HG03108 (cell line): ENCODE data around the gene CACNA1C.
A peak's percentile ranks its signal among the peaks of the same experiment; 100 is the strongest.
"Not testable (repeated sequence)": the region's sequence is repeated elsewhere in the genome, so short reads cannot be mapped to it uniquely, and the experiment has no call there.

Experiments used
- ATAC-seq: cut with Tn5 transposase; IDR thresholded peaks from one replicate; pipeline ENCODE4 v1.9.1; 2021; ENCODE audit warnings: moderate library complexity; ENCODE audit not compliant: unreplicated experiment

CACNA1C gene

GRCh38 chr12:2691345-2692071 lies 638.7 kb downstream of the CACNA1C start:
- ATAC-seq: peak; percentile 84

GRCh38 chr12:2692080-2692479 lies 639.3 kb downstream of the CACNA1C start:
- ATAC-seq: no peak

GRCh38 chr12:2693244-2693860 lies 640.6 kb downstream of the CACNA1C start:
- no peak for ATAC-seq

GRCh38 chr12:2693980-2694610 lies 641.3 kb downstream of the CACNA1C start:
- no peak for ATAC-seq

- ATAC-seq: no peak
Measured at GRCh38 chr12:2696136-2696535, 643.3 kb downstream of the CACNA1C start.

GRCh38 chr12:2697057-2697800 lies 644.4 kb downstream of the CACNA1C start:
- no peak for ATAC-seq

- no peak for ATAC-seq
Measured at GRCh38 chr12:2698566-2698965, 645.8 kb downstream of the CACNA1C start.

GRCh38 chr12:2710701-2711100 lies 657.9 kb downstream of the CACNA1C start:
- ATAC-seq: no peak

GRCh38 chr12:2719392-2719791 lies 666.6 kb downstream of the CACNA1C start:
- ATAC-seq: no peak

- ATAC-seq: no peak
Measured at GRCh38 chr12:2722806-2723205, 670.0 kb downstream of the CACNA1C start.

GRCh38 chr12:2732290-2732689 lies 679.5 kb downstream of the CACNA1C start:
- ATAC-seq: no peak

GRCh38 chr12:2733493-2734355 lies 680.9 kb downstream of the CACNA1C start:
- no peak for ATAC-seq

GRCh38 chr12:2735432-2735831 lies 682.6 kb downstream of the CACNA1C start:
- no peak for ATAC-seq

GRCh38 chr12:2737656-2738241 lies 685.0 kb downstream of the CACNA1C start:
- no peak for ATAC-seq

- no peak for ATAC-seq
Measured at GRCh38 chr12:2739069-2739468, 686.3 kb downstream of the CACNA1C start.

GRCh38 chr12:2739832-2740641 lies 687.2 kb downstream of the CACNA1C start:
- ATAC-seq: no peak

- ATAC-seq: not testable (repeated sequence)
Measured at GRCh38 chr12:2742037-2742436, 689.2 kb downstream of the CACNA1C start.

- no peak for ATAC-seq
Measured at GRCh38 chr12:2743478-2743877, 690.7 kb downstream of the CACNA1C start.

- no peak for ATAC-seq
Measured at GRCh38 chr12:2745655-2746054, 692.9 kb downstream of the CACNA1C start.
